Measurements from ENCODE around the gene RNF111.

GRCh38 chr15:59094077-59094476 is 106.6 kb downstream of the RNF111 start:
- no peak for TF ChIP-seq CTCF (conservative IDR thresholded peaks at IDR 0.05 in 1 of 2, IDR thresholded peaks at IDR 0.05 in 1 of 2; ENCODE audit: low read depth in 1 of 2, low read length in 2 of 2)
- TF ChIP-seq EZH2 (IDR thresholded peaks at IDR 0.05; ENCODE audit: low read length, missing control alignments) = no peak

Measured in fibroblast of lung (primary cell).